Fibroblast of skin of right biceps (primary cell): ENCODE data around the gene GPR176.
"Not testable (repeated sequence)": the region's sequence is repeated elsewhere in the genome, so short reads cannot be mapped to it uniquely, and the experiment has no call there.

Source experiments
- DNase-seq: peaks from one replicate; pipeline ENCODE4 v3.0.0-alpha.2; 2013

GPR176 gene

GRCh38 chr15:39854161-39854560 lies 65.9 kb downstream of the GPR176 start:
- peak; percentile 65 for DNase-seq

DNA sequence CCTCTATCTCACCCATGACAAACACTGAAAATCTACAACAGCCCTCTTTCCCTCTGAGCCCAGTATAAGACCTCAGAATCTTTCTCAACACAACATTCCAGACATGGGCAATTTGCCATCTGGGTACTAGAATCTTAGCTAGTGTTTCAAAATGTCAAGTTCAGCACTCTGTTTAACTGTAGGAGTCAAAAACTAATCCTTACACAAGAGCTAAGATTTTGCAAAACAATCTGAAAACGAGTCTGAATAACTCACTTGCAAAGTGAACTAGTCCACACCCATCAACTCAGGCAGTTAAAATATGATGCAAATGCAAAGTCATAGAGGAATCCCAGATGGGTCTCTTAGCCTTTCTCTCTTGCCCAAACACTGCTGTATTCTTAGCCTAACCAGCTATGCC lies 67.8 kb downstream of the GPR176 start:
- peak; percentile 69 for DNase-seq

- peak; percentile 43 for DNase-seq
Observed at GRCh38 chr15:39851500-39852092, 68.5 kb downstream of the GPR176 start.

- no peak for DNase-seq
Observed at GRCh38 chr15:39850436-39850835, 69.6 kb downstream of the GPR176 start.

DNA sequence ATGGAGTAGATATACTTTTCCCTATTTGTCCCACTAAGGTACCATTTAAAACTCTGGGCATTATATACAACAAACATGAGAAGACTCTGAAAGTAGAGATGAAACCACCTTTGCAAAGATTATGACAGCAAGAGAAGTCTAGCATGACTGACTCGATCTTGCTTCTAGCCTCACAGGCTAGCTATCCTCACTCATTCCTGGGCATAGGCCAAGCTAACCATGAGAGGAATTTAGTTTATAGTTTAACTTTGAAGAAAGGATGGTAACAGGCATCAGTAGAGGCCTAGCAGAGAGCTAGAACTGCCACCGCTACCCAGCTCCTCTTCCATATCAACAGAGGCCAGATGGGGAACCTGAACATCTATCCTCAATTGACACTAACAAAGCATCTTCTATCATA lies 74.0 kb downstream of the GPR176 start:
- DNase-seq, result peak; percentile 33

DNA sequence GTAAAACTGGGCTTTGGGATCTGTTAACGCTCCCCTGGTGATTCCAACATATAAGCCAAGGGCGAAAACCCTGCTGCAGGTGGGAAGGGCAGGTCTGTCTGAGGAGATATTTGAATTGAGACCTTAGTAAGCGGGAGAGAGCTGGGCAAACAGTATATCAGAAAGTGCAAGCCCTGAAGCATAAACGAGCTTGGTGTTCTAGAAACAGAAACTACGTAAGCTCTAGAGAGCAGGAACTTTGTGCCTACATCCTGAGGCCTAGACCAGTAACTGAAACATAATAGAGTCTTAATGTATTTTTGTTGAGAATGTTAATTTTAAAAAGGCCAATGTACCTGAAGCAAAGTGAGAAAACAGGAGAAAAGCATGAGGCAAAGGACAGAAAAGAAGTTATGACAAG lies 74.5 kb downstream of the GPR176 start:
- no peak for DNase-seq

DNA sequence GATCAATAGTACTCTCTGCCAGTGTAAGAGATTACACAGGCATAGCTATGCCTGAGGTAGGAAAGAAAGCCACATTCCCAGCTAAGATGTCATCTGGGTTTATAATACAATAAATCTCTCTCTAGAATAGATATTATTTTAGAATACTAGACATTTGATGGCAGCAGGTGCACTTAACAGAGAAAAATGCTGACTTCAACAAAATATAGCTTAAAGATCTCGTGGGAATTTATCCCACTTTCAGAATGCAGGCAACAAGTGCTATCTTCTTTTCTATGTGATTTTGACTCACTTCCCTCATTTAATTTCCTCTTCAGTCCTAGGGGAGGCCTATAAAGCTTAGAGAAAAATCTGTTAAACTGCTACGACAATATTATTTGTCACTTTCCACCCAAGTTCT lies 76.5 kb downstream of the GPR176 start:
- no peak for DNase-seq

DNA sequence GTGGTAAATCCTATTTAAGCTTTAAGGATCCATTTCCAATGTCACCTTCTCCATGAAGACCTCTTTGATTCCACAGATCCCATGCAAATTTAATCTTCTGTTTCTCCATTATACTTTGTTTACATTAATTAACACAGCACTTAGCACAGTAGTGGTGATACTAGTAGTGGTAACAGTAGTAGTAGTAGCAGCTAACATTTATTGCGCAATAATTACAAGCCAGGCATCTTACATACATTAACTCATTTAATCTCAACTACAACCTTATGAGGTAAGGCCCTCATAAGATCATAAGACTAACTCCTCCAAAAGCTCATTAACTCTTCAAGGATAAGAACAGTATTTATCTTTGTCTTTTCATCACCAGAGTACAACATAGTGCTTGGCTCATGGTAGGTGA lies 82.6 kb downstream of the GPR176 start:
- DNase-seq, result no peak

DNA sequence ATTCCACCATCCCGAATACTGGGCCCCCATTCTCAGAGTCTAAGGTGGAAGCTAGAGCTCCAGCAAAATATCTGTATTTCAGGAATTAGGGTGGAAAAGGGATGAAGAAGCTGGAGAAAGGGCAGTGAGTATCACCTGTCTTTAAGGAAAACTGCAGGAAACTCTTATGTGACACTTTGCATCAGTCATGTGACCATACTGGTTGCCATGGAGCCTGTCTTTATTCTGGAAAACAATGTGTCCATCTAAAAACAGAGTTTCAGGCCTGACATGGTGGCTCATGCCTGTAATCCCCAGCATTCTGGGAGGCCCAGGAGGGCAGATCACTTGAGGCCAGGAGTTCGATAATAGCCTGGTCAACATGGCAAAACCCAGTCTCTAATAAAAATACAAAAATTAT lies 84.5 kb downstream of the GPR176 start:
- no peak for DNase-seq

- DNase-seq, result peak; percentile 65
Observed at GRCh38 chr15:39834256-39834655, 85.8 kb downstream of the GPR176 start.

GRCh38 chr15:39833515-39833981 lies 86.5 kb downstream of the GPR176 start:
- peak; percentile 85 for DNase-seq

- no peak for DNase-seq
Observed at GRCh38 chr15:39830166-39830565, 89.9 kb downstream of the GPR176 start.

- peak; percentile 52 for DNase-seq
Observed at GRCh38 chr15:39828374-39828931, 91.6 kb downstream of the GPR176 start.

- no peak for DNase-seq
Observed at GRCh38 chr15:39826975-39827374, 93.1 kb downstream of the GPR176 start.

DNA sequence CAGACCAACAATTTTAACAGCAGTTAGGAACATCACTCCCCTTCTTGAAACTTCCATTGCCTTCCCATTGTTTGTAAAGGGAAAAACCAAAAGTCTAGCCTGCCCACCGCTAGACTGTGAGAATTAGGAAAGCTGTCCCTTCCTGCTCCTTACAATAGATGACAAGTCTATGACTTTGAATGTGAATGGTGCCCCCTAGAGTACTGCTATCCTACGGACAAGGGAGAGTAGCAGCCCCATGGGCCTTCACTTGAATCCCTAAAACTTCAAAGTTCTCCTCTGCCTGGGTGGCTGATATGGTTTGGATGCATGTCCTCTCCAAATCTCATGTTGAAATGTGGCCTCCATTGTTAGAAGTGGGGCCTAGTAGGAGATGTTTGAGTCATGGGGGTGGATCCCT lies 96.4 kb downstream of the GPR176 start:
- DNase-seq, result no peak

- DNase-seq, result no peak
Observed at GRCh38 chr15:39820050-39820602, 99.9 kb downstream of the GPR176 start.

DNA sequence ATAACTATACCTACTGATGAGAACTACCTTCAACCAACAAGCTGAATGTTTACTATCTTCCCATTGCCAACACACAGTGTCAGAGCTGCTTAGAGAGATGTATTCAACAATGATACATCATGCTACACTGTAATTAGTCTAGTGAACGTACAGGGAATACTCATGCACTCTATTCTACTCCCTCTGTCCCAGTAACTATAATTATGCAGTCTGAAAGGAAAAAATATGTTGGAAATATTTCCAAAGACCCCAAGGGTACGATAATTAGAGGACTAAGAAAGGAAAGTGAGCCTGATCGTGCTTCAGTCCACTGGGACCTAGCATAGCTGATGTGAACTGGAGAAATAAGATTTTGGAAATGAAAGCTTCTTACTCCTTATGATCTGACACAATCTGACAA lies 100.5 kb downstream of the GPR176 start:
- DNase-seq, result no peak

- no peak for DNase-seq
Observed at GRCh38 chr15:39817892-39818291, 102.2 kb downstream of the GPR176 start.

GRCh38 chr15:39814489-39814888 lies 105.6 kb downstream of the GPR176 start:
- DNase-seq, result no peak

- DNase-seq, result not testable (repeated sequence)
Observed at GRCh38 chr15:39812651-39813050, 107.4 kb downstream of the GPR176 start.

DNA sequence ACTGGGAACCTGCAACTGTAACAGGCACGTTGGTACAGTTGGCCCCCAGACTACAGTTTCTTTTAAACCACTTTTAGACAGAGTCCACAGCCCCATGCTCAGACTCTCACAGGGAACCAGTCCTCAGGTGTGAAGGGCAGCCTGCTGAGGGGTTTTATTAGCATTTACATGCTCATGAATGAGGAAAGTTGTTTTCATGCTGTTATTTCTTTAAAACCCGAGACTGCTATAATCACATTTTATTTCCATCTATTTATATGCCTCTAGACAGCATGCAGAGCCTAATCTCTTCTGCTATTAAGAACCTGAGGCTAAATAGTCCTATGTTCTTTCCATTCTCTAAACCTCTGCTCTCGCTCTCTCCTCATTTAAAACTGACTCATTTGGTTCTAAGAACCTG lies 111.2 kb downstream of the GPR176 start:
- no peak for DNase-seq

GRCh38 chr15:39807791-39808190 lies 112.3 kb downstream of the GPR176 start:
- DNase-seq, result no peak

GRCh38 chr15:39804026-39804425 lies 116.0 kb downstream of the GPR176 start:
- DNase-seq, result peak; percentile 32

DNA sequence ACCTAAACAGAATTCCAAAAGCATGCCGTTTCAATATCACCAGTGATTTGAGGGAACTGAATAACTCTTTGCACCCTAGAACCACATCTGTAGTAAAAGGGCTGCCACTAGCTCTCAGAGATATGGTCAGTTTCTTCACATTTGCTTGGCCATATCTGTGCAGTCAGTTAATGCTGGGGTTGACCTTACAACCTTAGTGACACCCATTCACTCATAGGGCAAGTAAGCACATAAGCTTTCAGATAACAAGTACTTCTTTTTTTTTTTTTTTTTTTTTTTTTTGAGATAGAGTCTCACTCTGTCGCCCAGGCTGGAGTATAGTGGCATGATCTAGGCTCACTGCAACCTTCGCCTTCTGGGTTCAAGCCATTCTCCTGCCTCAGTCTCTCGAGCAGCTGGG lies 117.0 kb downstream of the GPR176 start:
- no peak for DNase-seq
